Large intestine (tissue), 3 donors: ENCODE results near the gene ZNF628. TPM values are rescaled to one million over a fixed set of nuclear protein-coding genes. Genes with fewer than 3 reads are reported as not detected.
A peak's percentile ranks its signal among the peaks of the same experiment; 100 is the strongest.

Experiments used
- DNase-seq, 2 donors: peaks; one replicate each; pipeline versions ENCODE4 v3.0.0 to v3.0.0-alpha.2; 2013
- H3K27ac ChIP-seq: one replicate; pipeline ENCODE4 v1.5.1; 2013; ENCODE audit warnings: low read length
- H3K27me3 ChIP-seq: 2 replicates; pipeline ENCODE4 v1.6.1; 2013; ENCODE audit warnings: low read length; ENCODE audit not compliant: control insufficient read depth, insufficient read depth
- H3K36me3 ChIP-seq: 2 replicates; pipeline ENCODE4 v1.6.1; 2013; ENCODE audit warnings: low read length; ENCODE audit not compliant: control insufficient read depth, insufficient read depth
- H3K4me1 ChIP-seq: one replicate; pipeline ENCODE4 v1.6.1; 2013; ENCODE audit warnings: low read length; ENCODE audit not compliant: control insufficient read depth, insufficient read depth
- H3K4me3 ChIP-seq: one replicate; pipeline ENCODE4 v1.5.1; 2013; ENCODE audit warnings: low read length
- H3K9me3 ChIP-seq: one replicate; pipeline ENCODE4 v1.6.1; 2013; ENCODE audit warnings: mild to moderate bottlenecking, low read depth, low read length, moderate library complexity; ENCODE audit not compliant: control insufficient read depth
- WGBS: methylation state at CpG from one replicate; pipeline ENCODE4 v1.1.5; 2013; ENCODE audit warnings: low lambda C conversion rate; ENCODE audit not compliant: insufficient coverage; 5-methylcytosine and 5-hydroxymethylcytosine counted together
- polyA plus RNA-seq: library from polyadenylated mRNA; unstranded; fragments of 120-200 nt; gene quantifications from one replicate; pipeline ENCODE4 v1.2.1, GENCODE V29; 2013

Gene ZNF628
- polyA plus RNA-seq, 1 donor: 5.6 TPM

GRCh38 chr19:55464662-55465054 lies 11.8 kb upstream of the ZNF628 start, which contains the start of gene C19orf85:
Gene C19orf85 (minus strand): TSS chr19:55464751. CDS start chr19:55464554, 197 bp downstream.
- H3K36me3 ChIP-seq: no peaks in the 10 kb centered on the region
- H3K4me3 ChIP-seq: no peak within 1 kb of the TSS
- no CpG with 5 or more reads among the region's 14 CpGs for WGBS
- H3K9me3 ChIP-seq: no peaks in the 10 kb centered on the region
- H3K4me1 ChIP-seq: peaks cover 24% of the 10 kb centered on the region
- DNase-seq: no peak
- no peak within 1 kb of the TSS for H3K27ac ChIP-seq
- peaks cover 6% of the 10 kb centered on the region for H3K27me3 ChIP-seq

- H3K4me3 ChIP-seq: no peak overlapping the region
Observed at GRCh38 chr19:55465460-55466240, 10.8 kb upstream of the ZNF628 start.

GRCh38 chr19:55466241-55466614 lies 10.2 kb upstream of the ZNF628 start:
- WGBS: 100% methylated on average over 1 of the region's 4 CpGs
- DNase-seq: no peak

More at GRCh38 chr19:55465460-55466240, 10.8 kb upstream of the ZNF628 start:
- WGBS: 20% methylated on average over 1 of the region's 11 CpGs
- H3K27ac ChIP-seq: no peak overlapping the region
- H3K9me3 ChIP-seq: no peaks in the 10 kb centered on the region
- DNase-seq: no peak
- H3K4me1 ChIP-seq: peaks cover 14% of the 10 kb centered on the region
- peaks cover 6% of the 10 kb centered on the region for H3K27me3 ChIP-seq
- no peaks in the 10 kb centered on the region for H3K36me3 ChIP-seq

GRCh38 chr19:55467236-55468053 lies 9.0 kb upstream of the ZNF628 start:
- no peak overlapping the region for H3K27ac ChIP-seq
- 80% methylated on average over 2 of the region's 29 CpGs for WGBS

More at GRCh38 chr19:55466241-55466614, 10.2 kb upstream of the ZNF628 start:
- Histone ChIP-seq H3K36me3 (no peaks in the 10 kb centered on the region), H3K9me3 (no peaks in the 10 kb centered on the region), H3K4me1 (peaks cover 9% of the 10 kb centered on the region), H3K4me3 (no peak overlapping the region), H3K27ac (no peak overlapping the region), H3K27me3 (peaks cover 6% of the 10 kb centered on the region)

GRCh38 chr19:55468054-55468393 lies 8.4 kb upstream of the ZNF628 start:
- Histone ChIP-seq H3K9me3 (no peaks in the 10 kb centered on the region), H3K4me1 (no peaks in the 10 kb centered on the region), H3K27ac (no peak overlapping the region), H3K27me3 (peaks cover 4% of the 10 kb centered on the region), H3K36me3 (no peaks in the 10 kb centered on the region), H3K4me3 (no peak overlapping the region)
- DNase-seq: no peak
- no CpG with 5 or more reads among the region's 4 CpGs for WGBS

More at GRCh38 chr19:55467236-55468053, 9.0 kb upstream of the ZNF628 start:
- no peak overlapping the region for H3K4me3 ChIP-seq
- H3K4me1 ChIP-seq: peaks cover under 1% of the 10 kb centered on the region
- no peaks in the 10 kb centered on the region for H3K36me3 ChIP-seq
- peak in 1 of 2 donors; percentile 44 for DNase-seq
- peaks cover 6% of the 10 kb centered on the region for H3K27me3 ChIP-seq
- no peaks in the 10 kb centered on the region for H3K9me3 ChIP-seq

GRCh38 chr19:55471266-55471665 lies 5.2 kb upstream of the ZNF628 start:
- DNase-seq: no peak
- H3K27me3 ChIP-seq: no peaks in the 10 kb centered on the region
- no peak overlapping the region for H3K27ac ChIP-seq
- no peaks in the 10 kb centered on the region for H3K9me3 ChIP-seq
- 60% methylated on average over 1 of the region's 13 CpGs for whole genome bisulfite sequencing
- H3K4me3 ChIP-seq: no peak overlapping the region
- no peaks in the 10 kb centered on the region for H3K36me3 ChIP-seq
- H3K4me1 ChIP-seq: peaks cover 5% of the 10 kb centered on the region

- no peak for DNase-seq
- no peaks in the 10 kb centered on the region for H3K27me3 ChIP-seq
- no peaks in the 10 kb centered on the region for H3K9me3 ChIP-seq
- WGBS: no CpG with 5 or more reads among the region's 8 CpGs
- H3K27ac ChIP-seq: no peak overlapping the region
- H3K4me3 ChIP-seq: no peak overlapping the region
- peaks cover 5% of the 10 kb centered on the region for H3K4me1 ChIP-seq
- no peaks in the 10 kb centered on the region for H3K36me3 ChIP-seq
Observed at GRCh38 chr19:55472463-55472862, 4.0 kb upstream of the ZNF628 start.

GRCh38 chr19:55473225-55474012 lies 3.0 kb upstream of the ZNF628 start:
- H3K4me3 ChIP-seq: no peak overlapping the region
- no CpG with 5 or more reads among the region's 16 CpGs for WGBS

GRCh38 chr19:55474269-55475265 lies 1.9 kb upstream of the ZNF628 start:
- WGBS: no CpG with 5 or more reads among the region's 19 CpGs
- no peak overlapping the region for H3K27ac ChIP-seq
- H3K4me3 ChIP-seq: no peak overlapping the region
- H3K36me3 ChIP-seq: no peaks in the 10 kb centered on the region
- peaks cover 11% of the 10 kb centered on the region for H3K4me1 ChIP-seq
- no peak for DNase-seq
- no peaks in the 10 kb centered on the region for H3K9me3 ChIP-seq
- no peaks in the 10 kb centered on the region for H3K27me3 ChIP-seq

More at GRCh38 chr19:55473225-55474012, 3.0 kb upstream of the ZNF628 start:
- H3K36me3 ChIP-seq: no peaks in the 10 kb centered on the region
- H3K4me1 ChIP-seq: peaks cover 11% of the 10 kb centered on the region
- DNase-seq: no peak
- H3K27ac ChIP-seq: no peak overlapping the region
- no peaks in the 10 kb centered on the region for H3K9me3 ChIP-seq
- H3K27me3 ChIP-seq: no peaks in the 10 kb centered on the region
